Endothelial cell of umbilical vein (primary cell): ENCODE data around the gene GJA9. TPM values are rescaled to one million over a fixed set of nuclear protein-coding genes. Genes with fewer than 3 reads are reported as not detected.

Experiments used
- polyA plus RNA-seq, 4 experiments: library from polyadenylated mRNA; depleted of rRNA in 3 of 4; stranded (reverse) in 3 of 4; unstranded in 1 of 4; fragments of >200 nt; gene quantifications; 2 replicates each; pipeline versions ENCODE4 v1.2.1 to v1.2.3, GENCODE V29; 2011 to 2012; ENCODE audit warnings: missing spikeins in 1 of 4
- small RNA-seq: library from RNA; depleted of rRNA; stranded (forward); fragments of <200 nt; gene quantifications from one replicate; pipeline ENCODE3, GENCODE V24; 2012; ENCODE audit warnings: low replicate concordance, low read depth; ENCODE audit not compliant: insufficient read depth, insufficient read length
- total RNA-seq: library from RNA; stranded (reverse); gene quantifications from 2 replicates; pipeline ENCODE4 v1.2.3, GENCODE V29; 2021

The GJA9 gene
- total and polyA plus RNA-seq, 2 donors (not counting 3 experiments of a cell fraction or from before 2014, with no cell fraction given), result not detected

Small RNAs within 50 kb of the gene (small RNA-seq; reads per million reads assigned to genes)
- not detected for gene GJA9-MYCBP
- gene RNU6-605P, result not detected

Other genes starting within 250 kb of the GJA9 start
- 33.2 and 40.1 TPM in 2 replicates for gene RRAGC, start 21.8 kb downstream of the GJA9 start, total RNA-seq
- 20.9 and 24.1 TPM in 2 replicates for gene RRAGC, start 21.8 kb downstream of the GJA9 start, polyA plus RNA-seq
- gene MYCBP, start 8.2 kb downstream of the GJA9 start, total RNA-seq, result 13.1 and 23.1 TPM in 2 replicates
- 8.4 and 9.5 TPM in 2 replicates for gene MYCBP, start 8.2 kb downstream of the GJA9 start, polyA plus RNA-seq
- gene RHBDL2, start 60.2 kb upstream of the GJA9 start, total RNA-seq, result 0.32 and 1.4 TPM in 2 replicates
- gene RHBDL2, start 60.2 kb upstream of the GJA9 start, polyA plus RNA-seq, result 0.06 and 0.11 TPM in 2 replicates
- gene AKIRIN1, start 109.7 kb upstream of the GJA9 start, total RNA-seq, result 43.4 and 49.3 TPM in 2 replicates
- gene AKIRIN1, start 109.7 kb upstream of the GJA9 start, polyA plus RNA-seq, result 22.2 and 28.4 TPM in 2 replicates
- gene NDUFS5, start 144.8 kb upstream of the GJA9 start, total RNA-seq, result 325 and 327 TPM in 2 replicates
- 476 and 710 TPM in 2 replicates for gene NDUFS5, start 144.8 kb upstream of the GJA9 start, polyA plus RNA-seq